H1 (cell line): ENCODE results near the gene NMRK2. TPM values are rescaled to one million over a fixed set of nuclear protein-coding genes. Genes with fewer than 3 reads are reported as not detected.
"Not testable (repeated sequence)": the region's sequence is repeated elsewhere in the genome, so short reads cannot be mapped to it uniquely, and the experiment has no call there.

Source experiments
- CTCF ChIA-PET: fragments of 300-600 bp; sonication (Branson Sonifier 250); formaldehyde crosslinking; loops from one replicate; lab custom pipeline; 2021; ENCODE audit not compliant: partially characterized antibody; lab: Charles Lee
- POLR2A ChIA-PET: fragments of 300-600 bp; sonication (Branson Sonifier 250); formaldehyde crosslinking; loops from one replicate; lab custom pipeline; 2021; ENCODE audit warnings: inconsistent platforms; ENCODE audit not compliant: partially characterized antibody; lab: Charles Lee
- DNase-seq, 2 experiments: peaks; one replicate each; pipeline versions ENCODE4 v3.0.0 to v3.0.0-alpha.2; 2010 to 2022; ENCODE audit warnings: low spot score in 2 of 2, low read depth in 1 of 2, mixed read lengths in 1 of 2
- FAIRE-seq: peaks from 2 replicates; lab custom pipeline; 2011; peaks lifted over from hg19 to GRCh38; lab: Jason Lieb, UNC
- H2AFZ ChIP-seq: 2 replicates; pipeline ENCODE4 v1.8.1; 2012; ENCODE audit warnings: low read length, inconsistent platforms
- H2AK5ac ChIP-seq: 2 replicates; pipeline ENCODE4 v1.6.1; 2013; ENCODE audit warnings: low read depth, low read length
- H2BK120ac ChIP-seq: replicated peaks from 2 replicates; pipeline ENCODE3; 2013; ENCODE audit warnings: low read depth, low read length, inconsistent platforms
- H2BK12ac ChIP-seq: 2 replicates; pipeline ENCODE4 v1.6.1; 2013; ENCODE audit warnings: low read depth, low read length
- H2BK15ac ChIP-seq: 2 replicates; pipeline ENCODE4 v1.6.1; 2013; ENCODE audit warnings: low read length
- H2BK20ac ChIP-seq: 2 replicates; pipeline ENCODE4 v1.6.1; 2013; ENCODE audit warnings: low read length
- H2BK5ac ChIP-seq: 2 replicates; pipeline ENCODE4 v1.6.1; 2013; ENCODE audit warnings: low read depth, low read length
- H3K14ac ChIP-seq: 2 replicates; pipeline ENCODE4 v1.6.1; 2013; ENCODE audit warnings: inconsistent platforms; ENCODE audit not compliant: insufficient read length
- H3K18ac ChIP-seq: 2 replicates; pipeline ENCODE4 v1.6.1; 2013; ENCODE audit warnings: low read length; ENCODE audit errors: extremely low read depth
- H3K23ac ChIP-seq: 2 replicates; pipeline ENCODE4 v1.6.1; 2013; ENCODE audit warnings: inconsistent platforms; ENCODE audit not compliant: insufficient read length
- H3K23me2 ChIP-seq: 2 replicates; pipeline ENCODE4 v1.6.1; 2013; ENCODE audit warnings: low read depth, low read length
- H3K27ac ChIP-seq: 2 replicates; pipeline ENCODE4 v1.6.1; 2011; ENCODE audit warnings: low read depth, low read length, inconsistent platforms
- H3K27me3 ChIP-seq, 4 experiments: replicated peaks in 1 of 4; 1 replicate in 1 of 4; 2 replicates in 3 of 4; pipeline versions ENCODE4 v1.6.1 to v1.8.1; 2011 to 2013; ENCODE audit warnings: low read length in 3 of 4, mild to moderate bottlenecking in 3 of 4, inconsistent platforms in 2 of 4, mixed read lengths in 2 of 4, moderate library complexity in 1 of 4; ENCODE audit not compliant: control insufficient read depth in 3 of 4, insufficient read depth in 3 of 4; ENCODE audit errors: extremely low read depth in 1 of 4
- H3K36me3 ChIP-seq, 4 experiments: 2 replicates each; pipeline versions ENCODE4 v1.6.1 to v1.8.1; 2011 to 2013; ENCODE audit warnings: mild to moderate bottlenecking in 4 of 4, low read length in 3 of 4, moderate library complexity in 2 of 4, control low read depth in 1 of 4, inconsistent platforms in 1 of 4; ENCODE audit not compliant: insufficient read depth in 4 of 4, control insufficient read depth in 2 of 4
- H3K4ac ChIP-seq: replicated peaks from 2 replicates; pipeline ENCODE3; 2013; ENCODE audit warnings: low read length, low read depth, mixed read lengths, inconsistent platforms; ENCODE audit not compliant: insufficient read length
- H3K4me1 ChIP-seq, 4 experiments: replicated peaks in 1 of 4; 1 replicate in 1 of 4; 2 replicates in 3 of 4; pipeline versions ENCODE4 v1.6.1 to v1.8.1; 2011 to 2013; ENCODE audit warnings: low read length in 3 of 4, inconsistent platforms in 2 of 4, mixed read lengths in 1 of 4; ENCODE audit not compliant: insufficient read depth in 4 of 4, control insufficient read depth in 3 of 4
- H3K4me2 ChIP-seq, 2 experiments: 2 replicates each; pipeline versions ENCODE4 v1.6.1 to v1.8.1; 2011 to 2013; ENCODE audit warnings: low read depth in 2 of 2, low read length in 2 of 2, control low read depth in 1 of 2, inconsistent platforms in 1 of 2, mild to moderate bottlenecking in 1 of 2; ENCODE audit not compliant: insufficient read depth in 1 of 2
- H3K4me3 ChIP-seq, 4 experiments: fragments of 200-600, 300-600 bp in 1 of 4; sonication (generic), shearing (Covaris generic), sonication (Bioruptor Twin) in 1 of 4; 2 replicates each; pipeline versions ENCODE4 v1.5.1 to v1.8.1; 2011 to 2016; ENCODE audit warnings: low read length in 4 of 4, low read depth in 3 of 4, control low read depth in 2 of 4, inconsistent platforms in 2 of 4, mild to moderate bottlenecking in 2 of 4, mixed read lengths in 1 of 4, moderate library complexity in 1 of 4; ENCODE audit not compliant: insufficient read depth in 2 of 4; ENCODE audit errors: extremely low read depth in 1 of 4
- H3K56ac ChIP-seq: replicated peaks from 2 replicates; pipeline ENCODE3; 2013; ENCODE audit warnings: low read depth, mild to moderate bottlenecking, mixed read lengths, low read length, inconsistent platforms; ENCODE audit not compliant: insufficient read length
- H3K79me1 ChIP-seq: 2 replicates; pipeline ENCODE4 v1.6.1; 2013; ENCODE audit warnings: low read depth, low read length, control low read depth
- H3K79me2 ChIP-seq, 2 experiments: 2 replicates each; pipeline versions ENCODE4 v1.6.1 to v1.8.1; 2012 to 2013; ENCODE audit warnings: low read length in 2 of 2, mild to moderate bottlenecking in 2 of 2, inconsistent platforms in 1 of 2; ENCODE audit not compliant: insufficient read depth in 2 of 2, control insufficient read depth in 1 of 2
- H3K9ac ChIP-seq, 4 experiments: replicated peaks in 1 of 4; 1 replicate in 1 of 4; 2 replicates in 3 of 4; pipeline versions ENCODE4 v1.6.1 to v1.8.1; 2011 to 2013; ENCODE audit warnings: low read depth in 3 of 4, low read length in 3 of 4, control low read depth in 2 of 4, mild to moderate bottlenecking in 2 of 4, moderate library complexity in 2 of 4, inconsistent platforms in 1 of 4; ENCODE audit errors: extremely low read depth in 1 of 4
- H3K9me3 ChIP-seq, 2 experiments: 2 replicates each; pipeline versions ENCODE4 v1.6.1 to v1.8.1; 2012 to 2013; ENCODE audit warnings: mild to moderate bottlenecking in 2 of 2, moderate library complexity in 2 of 2, control low read depth in 1 of 2, inconsistent platforms in 1 of 2, low read depth in 1 of 2, low read length in 1 of 2, mixed read lengths in 1 of 2; ENCODE audit not compliant: insufficient read depth in 2 of 2
- H4K20me1 ChIP-seq, 2 experiments: replicated peaks in 1 of 2; 2 replicates each; pipeline versions ENCODE3 to v1.8.1; 2011 to 2013; ENCODE audit warnings: inconsistent platforms in 2 of 2, low read length in 2 of 2, mild to moderate bottlenecking in 1 of 2; ENCODE audit not compliant: insufficient read depth in 2 of 2, control insufficient read depth in 1 of 2
- H4K5ac ChIP-seq: 2 replicates; pipeline ENCODE4 v1.6.1; 2013; ENCODE audit warnings: low read length, low read depth, mixed read lengths, inconsistent platforms; ENCODE audit not compliant: insufficient read length
- H4K8ac ChIP-seq: 2 replicates; pipeline ENCODE4 v1.8.0; 2013; ENCODE audit warnings: mild to moderate bottlenecking, moderate library complexity, low read length, inconsistent platforms; ENCODE audit not compliant: insufficient read depth; ENCODE audit errors: extremely low read depth
- H4K91ac ChIP-seq: replicated peaks from 2 replicates; pipeline ENCODE3; 2013; ENCODE audit warnings: low read length, mixed read lengths, inconsistent platforms; ENCODE audit not compliant: insufficient read length
- CEBPB ChIP-seq: IDR thresholded peaks from 2 replicates; pipeline ENCODE4 v1.6.1; 2012; ENCODE audit warnings: low read depth, low read length
- WGBS, 2 experiments: shearing (Covaris generic) in 1 of 2; methylation state at CpG; one replicate each; pipeline versions ENCODE4 v1.1.6 to v1.1.7; 2013 to 2015; ENCODE audit warnings: low lambda C conversion rate in 2 of 2, mixed read lengths in 2 of 2, inconsistent platforms in 1 of 2, low coverage in 1 of 2, missing lambda C conversion rate in 1 of 2; ENCODE audit not compliant: insufficient replicate concordance in 2 of 2, insufficient coverage in 1 of 2, insufficient read length in 1 of 2; ENCODE audit errors: extremely low coverage in 1 of 2, missing lambda C conversion rate in 1 of 2; 5-methylcytosine and 5-hydroxymethylcytosine counted together
- polyA plus RNA-seq, 7 experiments: library from polyadenylated mRNA; depleted of rRNA in 3 of 7; stranded (reverse) in 5 of 7; unstranded in 2 of 7; fragments of >200 nt in 5 of 7; fragments of 200-250 nt in 2 of 7; gene quantifications; 1 replicate in 5 of 7; 2 replicates in 1 of 7; 4 replicates in 1 of 7; pipeline versions ENCODE4 v1.2.1 to v1.2.3, GENCODE V29; 2011 to 2013; ENCODE audit warnings: missing spikeins in 2 of 7, mixed read lengths in 2 of 7
- total RNA-seq: library from RNA; stranded (reverse); fragmentation: NEBNext Ultra II Directional; extraction: Animal tissue kit (Norgen Biotek cat#: 25700); gene quantifications from 2 replicates; pipeline ENCODE4 v1.2.1, GENCODE V29; 2021

NMRK2 gene
- total and polyA plus RNA-seq, 2 of the 8 experiments (the other 6 are each of a cell fraction or from before 2014, with no cell fraction given) = 87.4 to 206 TPM

DNA sequence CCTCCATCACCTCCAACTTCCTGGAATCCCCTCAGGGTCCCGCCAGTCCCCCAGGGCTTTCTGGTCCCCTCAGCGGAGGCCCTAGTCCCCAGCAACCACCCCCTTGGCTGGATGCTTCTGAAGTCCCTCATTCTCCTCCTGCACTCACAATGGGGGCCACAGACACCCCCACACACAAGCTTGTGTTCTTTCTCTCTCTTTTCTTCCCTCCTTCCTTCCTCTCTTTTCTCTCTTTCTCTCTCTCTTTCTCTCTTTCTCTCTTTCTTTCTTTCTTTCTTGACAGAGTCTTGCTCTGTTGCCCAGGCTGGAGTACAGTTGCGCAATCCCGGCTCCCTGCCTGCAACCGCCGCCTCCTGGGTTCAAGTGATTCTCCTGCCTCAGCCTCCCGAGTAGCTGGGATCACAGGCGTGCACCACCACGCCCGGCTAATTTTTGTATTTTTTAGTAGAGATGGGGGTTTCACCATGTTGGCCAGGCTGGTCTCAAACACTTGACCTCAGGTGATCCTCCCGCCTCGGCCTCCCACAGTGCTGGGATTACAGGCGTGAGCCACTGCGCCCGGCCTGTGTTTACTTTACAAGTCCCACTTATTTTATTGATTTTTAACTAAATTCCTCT, 14.6 kb downstream of the NMRK2 start:
- FAIRE-seq = not testable (repeated sequence)
- POLR2A ChIA-PET = interaction anchor here (1.6 to 2.6 kb wide), 3 partner anchors 9 to 14 kb away, joined by 3 to 12 read pairs (median 6); partner anchors contain the start of gene NMRK2

More for the DNA sequence above, 14.6 kb downstream of the NMRK2 start:
- H3K4me2 ChIP-seq, H4K8ac ChIP-seq, H4K20me1 ChIP-seq, DNase-seq, H3K18ac ChIP-seq, H4K91ac ChIP-seq, H3K56ac ChIP-seq, H2BK12ac ChIP-seq, H3K23ac ChIP-seq, H2AK5ac ChIP-seq, H3K9ac ChIP-seq, H3K27ac ChIP-seq, H4K5ac ChIP-seq, H2BK5ac ChIP-seq, H3K4me1 ChIP-seq, H3K27me3 ChIP-seq, H2BK120ac ChIP-seq, H2BK15ac ChIP-seq, H3K79me1 ChIP-seq, H3K4ac ChIP-seq, H2AFZ ChIP-seq, H3K79me2 ChIP-seq, H3K23me2 ChIP-seq, H3K9me3 ChIP-seq, H3K4me3 ChIP-seq, H2BK20ac ChIP-seq, H3K14ac ChIP-seq: not testable (repeated sequence)
- peaks cover 2 to 11% (median 6%) of the 10 kb centered on the region in 4 experiments; a peak in 5 of 8 replicates for H3K36me3 ChIP-seq
- CTCF ChIA-PET = interaction anchor here (0.6 kb wide), 1 partner anchor 73 kb away, joined by 5 read pairs; no protein-coding TSS in a partner anchor
- 96% methylated on average over 14 of the region's 15 CpGs; no CpG with 5 or more reads in 1 of the 2 experiments for WGBS, 2 experiments
- peak; percentile 43; the same call in 1 of the 2 replicates for TF ChIP-seq CEBPB
